Ishikawa (cell line): ENCODE data around the gene NAV1.

ENCODE experiments used
- CEBPB ChIP-seq: IDR thresholded peaks from 2 replicates; pipeline ENCODE4 v1.6.1; 2012
- CREB1 ChIP-seq: IDR thresholded peaks from 2 replicates; pipeline ENCODE4 v1.6.1; 2012; ENCODE audit warnings: low read depth
- EGR1 ChIP-seq: IDR thresholded peaks from 2 replicates; pipeline ENCODE4 v1.6.1; 2012
- EP300 ChIP-seq: IDR thresholded peaks from 2 replicates; pipeline ENCODE4 v1.6.1; 2012; ENCODE audit warnings: borderline replicate concordance
- FOXM1 ChIP-seq: IDR thresholded peaks from 2 replicates; pipeline ENCODE4 v1.6.1; 2012; ENCODE audit warnings: low read depth, borderline replicate concordance
- MAX ChIP-seq: IDR thresholded peaks from 2 replicates; pipeline ENCODE4 v1.6.1; 2012
- NFIC ChIP-seq: IDR thresholded peaks from 2 replicates; pipeline ENCODE4 v1.6.1; 2012
- RAD21 ChIP-seq: IDR thresholded peaks from 2 replicates; pipeline ENCODE4 v1.6.1; 2012; ENCODE audit warnings: low read depth
- REST ChIP-seq: IDR thresholded peaks from 2 replicates; pipeline ENCODE4 v1.6.1; 2012; ENCODE audit warnings: low read depth, mild to moderate bottlenecking
- TAF1 ChIP-seq: IDR thresholded peaks from 2 replicates; pipeline ENCODE4 v1.6.1; 2012; ENCODE audit warnings: low read depth, mild to moderate bottlenecking
- TCF12 ChIP-seq: IDR thresholded peaks from 2 replicates; pipeline ENCODE4 v1.6.1; 2012; ENCODE audit warnings: low read depth
- TEAD4 ChIP-seq: IDR thresholded peaks from 2 replicates; pipeline ENCODE4 v1.6.1; 2012
- USF1 ChIP-seq: IDR thresholded peaks from 2 replicates; pipeline ENCODE4 v1.6.1; 2012
- YY1 ChIP-seq: IDR thresholded peaks from 2 replicates; pipeline ENCODE4 v1.6.1; 2012; ENCODE audit warnings: low read depth
- ZBTB7A ChIP-seq: IDR thresholded peaks from 2 replicates; pipeline ENCODE4 v1.6.1; 2012; ENCODE audit warnings: low read depth

Gene NAV1

GRCh38 chr1:201536558-201536957 is 2.4 kb upstream of the NAV1 start:
- TF ChIP-seq CREB1 (no peak), YY1 (no peak), ZBTB7A (no peak), NFIC (no peak), TCF12 (no peak), TAF1 (no peak), FOXM1 (no peak)

- TF ChIP-seq MAX (no peak), EP300 (no peak), EGR1 (no peak), CREB1 (no peak), TAF1 (no peak), TCF12 (no peak), REST (no peak), NFIC (no peak), ZBTB7A (no peak), FOXM1 (no peak), TEAD4 (no peak), USF1 (no peak), RAD21 (no peak), CEBPB (no peak), YY1 (no peak)
Observed at GRCh38 chr1:201537028-201537427, 1.9 kb upstream of the NAV1 start.

GRCh38 chr1:201537467-201537866 is 1.5 kb upstream of the NAV1 start:
- TF ChIP-seq RAD21: no peak
- TF ChIP-seq YY1: no peak
- TF ChIP-seq EGR1: no peak
- no peak for TF ChIP-seq TAF1
- TF ChIP-seq NFIC: no peak
- no peak for TF ChIP-seq USF1
- TF ChIP-seq ZBTB7A: no peak
- TF ChIP-seq MAX: no peak
- no peak for TF ChIP-seq EP300
- no peak for TF ChIP-seq REST
- TF ChIP-seq CREB1: no peak
- no peak for TF ChIP-seq TEAD4
- TF ChIP-seq CEBPB: no peak
- no peak for TF ChIP-seq FOXM1
- no peak for TF ChIP-seq TCF12

GRCh38 chr1:201537891-201538611 is 876 bp upstream of the NAV1 start:
- TF ChIP-seq TCF12: no peak
- no peak for TF ChIP-seq ZBTB7A
- TF ChIP-seq MAX: no peak
- no peak for TF ChIP-seq EP300
- no peak for TF ChIP-seq EGR1
- no peak for TF ChIP-seq FOXM1
- no peak for TF ChIP-seq RAD21
- no peak for TF ChIP-seq TEAD4
- TF ChIP-seq USF1: no peak
